ENCODE data around the gene COG3.
A peak's percentile ranks its signal among the peaks of the same experiment; 100 is the strongest.
"Not testable (repeated sequence)": the region's sequence is repeated elsewhere in the genome, so short reads cannot be mapped to it uniquely, and the experiment has no call there.

COG3 gene

GRCh38 chr13:45464687-45465453 is at the start of gene COG3:
TSS of gene COG3 (plus strand) at chr13:45464939. CDS start at chr13:45465037, 98 bp downstream.
- Mint-ChIP-seq H3K9me3 (peaks cover 1% of the 10 kb centered on the region), H3K36me3 (ENCODE audit: low read depth) (peaks cover 18% of the 10 kb centered on the region), H3K4me1 (peaks cover 29% of the 10 kb centered on the region), H3K27ac (peak within 1 kb of the TSS; percentile 99), H3K4me3 (peak within 1 kb of the TSS; percentile 96), H3K27me3 (ENCODE audit: low read depth, poor library complexity) (peaks cover 37% of the 10 kb centered on the region)
- DNase-seq, result peak; percentile 90
- no peak for TF ChIP-seq CTCF (IDR thresholded peaks at IDR 0.05)

GRCh38 chr13:45415112-45415511 is 49.6 kb upstream of the COG3 start:
- H3K27ac Mint-ChIP-seq, result peak overlapping the region; percentile 82
- peaks cover 43% of the 10 kb centered on the region for H3K4me1 Mint-ChIP-seq
- peaks cover 13% of the 10 kb centered on the region for H3K27me3 Mint-ChIP-seq (ENCODE audit: low read depth, poor library complexity)
- no peak overlapping the region for H3K4me3 Mint-ChIP-seq
- TF ChIP-seq CTCF (IDR thresholded peaks at IDR 0.05), result no peak
- no peak for DNase-seq
- H3K9me3 Mint-ChIP-seq, result no peaks in the 10 kb centered on the region
- peaks cover 9% of the 10 kb centered on the region for H3K36me3 Mint-ChIP-seq (ENCODE audit: low read depth)

- Mint-ChIP-seq H3K9me3 (no peaks in the 10 kb centered on the region), H3K36me3 (ENCODE audit: low read depth) (peaks cover 1% of the 10 kb centered on the region), H3K4me1 (peaks cover 37% of the 10 kb centered on the region), H3K27ac (no peak overlapping the region), H3K4me3 (peak overlapping the region; percentile 87), H3K27me3 (ENCODE audit: low read depth, poor library complexity) (peaks cover 16% of the 10 kb centered on the region)
- no peak for TF ChIP-seq CTCF (IDR thresholded peaks at IDR 0.05)
- no peak for DNase-seq
Measured at GRCh38 chr13:45416516-45417128, 48.1 kb upstream of the COG3 start.

- peaks cover 29% of the 10 kb centered on the region for H3K4me1 Mint-ChIP-seq
- DNase-seq, result peak; percentile 93
- H3K4me3 Mint-ChIP-seq, result peak within 1 kb of the TSS; percentile 87
- peaks cover 16% of the 10 kb centered on the region for H3K27me3 Mint-ChIP-seq (ENCODE audit: low read depth, poor library complexity)
- TF ChIP-seq CTCF (IDR thresholded peaks at IDR 0.05), result no peak
- no peaks in the 10 kb centered on the region for H3K36me3 Mint-ChIP-seq (ENCODE audit: low read depth)
- no peak within 1 kb of the TSS for H3K27ac Mint-ChIP-seq
- H3K9me3 Mint-ChIP-seq, result no peaks in the 10 kb centered on the region
Measured at GRCh38 chr13:45417790-45418534, 46.8 kb upstream of the COG3 start, which contains the start of gene SLC25A30. TSS of gene SLC25A30 (minus strand) at chr13:45418373. CDS start at chr13:45411425, 6,948 bp downstream.

GRCh38 chr13:45419389-45419788 is 45.4 kb upstream of the COG3 start:
- not testable (repeated sequence) for H3K27ac Mint-ChIP-seq; H3K4me3 Mint-ChIP-seq; DNase-seq; H3K9me3 Mint-ChIP-seq; H3K36me3 Mint-ChIP-seq (ENCODE audit: low read depth)
- Mint-ChIP-seq H3K27me3 (ENCODE audit: low read depth, poor library complexity) (peaks cover 16% of the 10 kb centered on the region), H3K4me1 (peaks cover 23% of the 10 kb centered on the region)

- Mint-ChIP-seq H3K27ac (no peak overlapping the region), H3K4me3 (peak overlapping the region; percentile 23), H3K36me3 (ENCODE audit: low read depth) (no peaks in the 10 kb centered on the region), H3K27me3 (ENCODE audit: low read depth, poor library complexity) (peaks cover 16% of the 10 kb centered on the region), H3K4me1 (peaks cover 18% of the 10 kb centered on the region), H3K9me3 (no peaks in the 10 kb centered on the region)
- DNase-seq, result no peak
- no peak for TF ChIP-seq CTCF (IDR thresholded peaks at IDR 0.05)
Measured at GRCh38 chr13:45419945-45420344, 44.8 kb upstream of the COG3 start.
